GM19351 (cell line): ENCODE results near the gene UNK.
A peak's percentile ranks its signal among the peaks of the same experiment; 100 is the strongest.
"Not testable (repeated sequence)": the region's sequence is repeated elsewhere in the genome, so short reads cannot be mapped to it uniquely, and the experiment has no call there.

Source experiments
- ATAC-seq: cut with Tn5 transposase; IDR thresholded peaks from one replicate; pipeline ENCODE4 v1.9.1; 2021; ENCODE audit warnings: mild to moderate bottlenecking, moderate library complexity; ENCODE audit not compliant: unreplicated experiment

UNK gene

GRCh38 chr17:75753514-75754377 is 30.9 kb upstream of the UNK start:
- peak; percentile 53 for ATAC-seq

GRCh38 chr17:75754378-75755204 is 30.0 kb upstream of the UNK start:
- no peak for ATAC-seq

- ATAC-seq: no peak
Observed at GRCh38 chr17:75755205-75755901, 29.3 kb upstream of the UNK start.

- ATAC-seq: no peak
Observed at GRCh38 chr17:75755990-75756389, 28.6 kb upstream of the UNK start.

- no peak for ATAC-seq
Observed at GRCh38 chr17:75756451-75757085, 28.0 kb upstream of the UNK start.

- no peak for ATAC-seq
Observed at GRCh38 chr17:75757086-75757681, 27.4 kb upstream of the UNK start.

GRCh38 chr17:75758131-75758905 is 26.3 kb upstream of the UNK start:
- no peak for ATAC-seq

GRCh38 chr17:75759457-75759856 is 25.1 kb upstream of the UNK start:
- ATAC-seq: no peak

GRCh38 chr17:75759978-75760640 is 24.5 kb upstream of the UNK start:
- not testable (repeated sequence) for ATAC-seq

- no peak for ATAC-seq
Observed at GRCh38 chr17:75762513-75763268, 21.9 kb upstream of the UNK start.

- no peak for ATAC-seq
Observed at GRCh38 chr17:75763269-75763607, 21.4 kb upstream of the UNK start.

- no peak for ATAC-seq
Observed at GRCh38 chr17:75763613-75764416, 20.8 kb upstream of the UNK start.

GRCh38 chr17:75764417-75764710 is 20.2 kb upstream of the UNK start:
- ATAC-seq: no peak

- ATAC-seq: peak; percentile 82
Observed at GRCh38 chr17:75764711-75765421, 19.7 kb upstream of the UNK start, which contains the start of gene GALK1. GALK1 (minus strand) TSS chr17:75765192; CDS start chr17:75765136, 56 bp downstream.

GRCh38 chr17:75765981-75766380 is 18.6 kb upstream of the UNK start:
- no peak for ATAC-seq

GRCh38 chr17:75767881-75768280 is 16.7 kb upstream of the UNK start:
- ATAC-seq: no peak

- ATAC-seq: no peak
Observed at GRCh38 chr17:75769536-75769935, 15.1 kb upstream of the UNK start.
